ENCODE data around the gene KRTAP5-7.
"Not testable (repeated sequence)": the region's sequence is repeated elsewhere in the genome, so short reads cannot be mapped to it uniquely, and the experiment has no call there.

Gene KRTAP5-7

GRCh38 chr11:71557257-71557656 lies 30.2 kb downstream of the KRTAP5-7 start:
- no peak for DNase-seq (ENCODE audit: low read depth)

- no peak for DNase-seq (ENCODE audit: low read depth)
Observed at GRCh38 chr11:71558996-71559395, 31.9 kb downstream of the KRTAP5-7 start.

- DNase-seq (ENCODE audit: low read depth) = no peak
Observed at GRCh38 chr11:71562120-71562519, 35.1 kb downstream of the KRTAP5-7 start.

GRCh38 chr11:71563406-71563805 lies 36.3 kb downstream of the KRTAP5-7 start:
- DNase-seq (ENCODE audit: low read depth) = no peak

GRCh38 chr11:71564430-71564829 lies 37.4 kb downstream of the KRTAP5-7 start:
- DNase-seq (ENCODE audit: low read depth) = no peak

GRCh38 chr11:71565263-71565662 lies 38.2 kb downstream of the KRTAP5-7 start, which contains the start of gene KRTAP5-10:
Gene KRTAP5-10, plus strand, starts transcription at chr11:71565563. Its CDS starts 25 bp downstream, at chr11:71565588.
- DNase-seq (ENCODE audit: low read depth) = no peak

GRCh38 chr11:71566081-71566620 lies 39.1 kb downstream of the KRTAP5-7 start:
- DNase-seq (ENCODE audit: low read depth) = no peak

- not testable (repeated sequence) for DNase-seq (ENCODE audit: low read depth)
Observed at GRCh38 chr11:71566626-71567599, 39.8 kb downstream of the KRTAP5-7 start.

- not testable (repeated sequence) for DNase-seq (ENCODE audit: low read depth)
Observed at GRCh38 chr11:71567633-71568032, 40.6 kb downstream of the KRTAP5-7 start.

- DNase-seq (ENCODE audit: low read depth) = no peak
Observed at GRCh38 chr11:71568704-71569349, 41.8 kb downstream of the KRTAP5-7 start.

GRCh38 chr11:71571101-71571850 lies 44.2 kb downstream of the KRTAP5-7 start:
- DNase-seq (ENCODE audit: low read depth) = not testable (repeated sequence)

GRCh38 chr11:71572811-71573210 lies 45.7 kb downstream of the KRTAP5-7 start:
- DNase-seq (ENCODE audit: low read depth) = no peak

- DNase-seq (ENCODE audit: low read depth) = no peak
Observed at GRCh38 chr11:71574418-71574817, 47.4 kb downstream of the KRTAP5-7 start.

- DNase-seq (ENCODE audit: low read depth) = no peak
Observed at GRCh38 chr11:71575723-71576424, 48.8 kb downstream of the KRTAP5-7 start.

GRCh38 chr11:71576688-71577465 lies 49.8 kb downstream of the KRTAP5-7 start:
- not testable (repeated sequence) for DNase-seq (ENCODE audit: low read depth)

GRCh38 chr11:71577469-71578004 lies 50.5 kb downstream of the KRTAP5-7 start:
- no peak for DNase-seq (ENCODE audit: low read depth)
